Upper lobe of left lung (tissue), 6 donors: ENCODE measurements around the gene APOL3. TPM values are rescaled to one million over a fixed set of nuclear protein-coding genes. Genes with fewer than 3 reads are reported as not detected.
A peak's percentile ranks its signal among the peaks of the same experiment; 100 is the strongest.
"Not testable (repeated sequence)": the region's sequence is repeated elsewhere in the genome, so short reads cannot be mapped to it uniquely, and the experiment has no call there.

ENCODE experiments used
- ATAC-seq, 2 donors: fragments of 200-7000 bp; cut with Tn5 transposase; one replicate each; pipeline ENCODE4 v1.9.1; 2022; ENCODE audit warnings: mild to moderate bottlenecking in 2 of 2, moderate library complexity in 2 of 2; ENCODE audit not compliant: low FRiP score in 2 of 2
- DNase-seq, 2 donors: peaks; one replicate each; pipeline ENCODE4 v3.0.0-alpha.2; 2019 to 2020
- H3K27ac ChIP-seq, 4 donors: fragments of 200-600 bp; sonication (generic); one replicate each; pipeline ENCODE4 v1.5.1; 2016 to 2019
- H3K27me3 ChIP-seq, 4 donors: fragments of 200-600 bp; sonication (generic); one replicate each; pipeline ENCODE4 v1.5.1; 2017 to 2019
- H3K36me3 ChIP-seq, 4 donors: fragments of 200-600 bp; sonication (generic); one replicate each; pipeline ENCODE4 v1.5.1; 2016 to 2019
- H3K4me1 ChIP-seq, 4 donors: fragments of 200-600 bp; sonication (generic); one replicate each; pipeline ENCODE4 v1.5.1; 2018 to 2019
- H3K4me3 ChIP-seq, 4 donors: fragments of 200-600 bp; sonication (generic); one replicate each; pipeline ENCODE4 v1.5.1; 2017 to 2019; ENCODE audit warnings: mild to moderate bottlenecking in 2 of 4, moderate library complexity in 1 of 4
- H3K9me3 ChIP-seq, 4 donors: fragments of 200-600 bp; sonication (generic); one replicate each; pipeline ENCODE4 v1.5.1; 2018 to 2019
- EP300 ChIP-seq, 4 donors: sonication (generic); formaldehyde crosslinking; IDR thresholded peaks; one replicate each; pipeline ENCODE4 v1.5.1; 2017; ENCODE audit warnings: antibody characterized with exemption in 4 of 4, control low read depth in 2 of 4
- POLR2A ChIP-seq, 4 donors: fragments of 450-650 bp; IDR thresholded peaks; one replicate each; pipeline ENCODE4 v1.5.1; 2016 to 2017; ENCODE audit warnings: antibody characterized with exemption in 4 of 4, mild to moderate bottlenecking in 2 of 4
- POLR2AphosphoS5 ChIP-seq, 2 donors: sonication (generic); formaldehyde crosslinking; IDR thresholded peaks; one replicate each; pipeline ENCODE4 v1.5.1; 2017; ENCODE audit warnings: antibody characterized with exemption in 2 of 2
- WGBS, 2 donors: methylation state at CpG; one replicate each; pipeline ENCODE4 v1.1.5; 2017 to 2018; 5-methylcytosine and 5-hydroxymethylcytosine counted together
- total RNA-seq, 6 donors: library from RNA; depleted of rRNA in 4 of 6; stranded (reverse); fragments of >200 nt in 4 of 6; gene quantifications; one replicate each; pipeline versions ENCODE4 v1.1.0 to v1.2.1, GENCODE V29; 2016 to 2021
- TF ChIP-seq, protein P1 (sequence below), 6 experiments: fragments of 450-650 bp in 4 of 6; fragments of 200-600 bp in 2 of 6; sonication (generic) in 2 of 6; IDR thresholded peaks; one replicate each; pipeline ENCODE4 v1.5.1; 2016 to 2019; ENCODE audit warnings: antibody characterized with exemption in 6 of 6
- donor health status: DM: no; HTN: no; CAD: no; lungs with moderate emphysema.
- donor health status: DM: no; HTN: yes; CAD: no; lungs with severe emphysema.

Gene APOL3
- total RNA-seq, 6 donors from 2014 or later = 40.4 to 88.0 (median 54.5) TPM

DNA sequence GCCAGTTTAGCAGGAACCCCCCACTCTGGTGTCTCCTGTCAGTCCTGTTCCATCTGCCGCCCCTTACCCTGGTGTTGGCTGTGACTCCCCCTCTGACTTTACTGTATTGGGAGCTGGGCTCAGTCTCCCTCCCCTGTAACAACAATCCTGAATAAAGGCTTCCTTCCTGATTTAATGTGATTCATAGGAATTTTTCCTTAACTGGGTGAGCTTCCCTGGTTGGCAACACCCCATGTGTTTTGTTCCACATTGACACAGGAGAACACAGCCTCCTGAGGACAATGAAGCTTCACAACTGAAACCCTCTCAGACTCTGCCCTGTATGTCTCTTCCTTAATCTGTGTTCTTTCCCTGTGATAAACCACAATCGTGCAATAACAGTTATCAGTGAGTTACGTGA lies 32.6 kb upstream of the APOL3 start:
- ATAC-seq (no peak), DNase-seq (no peak)
- TF ChIP-seq, protein P1, sequence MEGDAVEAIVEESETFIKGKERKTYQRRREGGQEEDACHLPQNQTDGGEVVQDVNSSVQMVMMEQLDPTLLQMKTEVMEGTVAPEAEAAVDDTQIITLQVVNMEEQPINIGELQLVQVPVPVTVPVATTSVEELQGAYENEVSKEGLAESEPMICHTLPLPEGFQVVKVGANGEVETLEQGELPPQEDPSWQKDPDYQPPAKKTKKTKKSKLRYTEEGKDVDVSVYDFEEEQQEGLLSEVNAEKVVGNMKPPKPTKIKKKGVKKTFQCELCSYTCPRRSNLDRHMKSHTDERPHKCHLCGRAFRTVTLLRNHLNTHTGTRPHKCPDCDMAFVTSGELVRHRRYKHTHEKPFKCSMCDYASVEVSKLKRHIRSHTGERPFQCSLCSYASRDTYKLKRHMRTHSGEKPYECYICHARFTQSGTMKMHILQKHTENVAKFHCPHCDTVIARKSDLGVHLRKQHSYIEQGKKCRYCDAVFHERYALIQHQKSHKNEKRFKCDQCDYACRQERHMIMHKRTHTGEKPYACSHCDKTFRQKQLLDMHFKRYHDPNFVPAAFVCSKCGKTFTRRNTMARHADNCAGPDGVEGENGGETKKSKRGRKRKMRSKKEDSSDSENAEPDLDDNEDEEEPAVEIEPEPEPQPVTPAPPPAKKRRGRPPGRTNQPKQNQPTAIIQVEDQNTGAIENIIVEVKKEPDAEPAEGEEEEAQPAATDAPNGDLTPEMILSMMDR (IDR thresholded peaks at IDR 0.05) = no peak
- TF ChIP-seq POLR2AphosphoS5 (IDR thresholded peaks at IDR 0.05) = no peak
- TF ChIP-seq EP300 (IDR thresholded peaks at IDR 0.05) = no peak
- no peak for TF ChIP-seq POLR2A (IDR thresholded peaks at IDR 0.05)
- 80 to 90% methylated on average over 2 to 3 of the region's 3 CpGs for WGBS, 2 donors
- H3K27me3 ChIP-seq = no peaks in the 10 kb centered on the region
- no peak overlapping the region for H3K4me3 ChIP-seq
- peaks cover 16 to 22% (median 20%) of the 10 kb centered on the region in 4 donors for H3K4me1 ChIP-seq
- H3K36me3 ChIP-seq = no peaks in the 10 kb centered on the region
- H3K27ac ChIP-seq = no peak overlapping the region
- H3K9me3 ChIP-seq = no peaks in the 10 kb centered on the region

DNA sequence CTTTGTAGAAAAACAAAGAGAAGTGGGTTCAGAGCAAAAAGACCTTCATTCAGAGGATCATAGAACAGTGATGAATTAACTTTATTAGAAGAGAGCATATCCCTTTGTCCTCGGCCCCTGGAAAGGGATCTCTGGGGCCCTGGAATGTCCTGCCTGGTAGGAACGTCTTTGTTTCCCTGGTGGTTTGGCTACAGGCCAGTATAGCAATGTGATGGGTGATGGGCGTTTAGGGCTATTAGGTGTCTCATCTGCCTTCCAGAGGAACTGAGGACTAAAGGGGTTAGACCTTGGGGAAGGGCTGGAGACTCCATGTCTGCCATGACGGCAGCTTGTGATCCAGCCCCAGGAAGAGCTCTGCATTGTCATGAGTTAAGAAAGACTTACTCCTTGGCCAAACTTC lies 32.0 kb upstream of the APOL3 start:
- Histone ChIP-seq H3K4me1 (peaks cover 12 to 17% (median 14%) of the 10 kb centered on the region in 4 donors), H3K27ac (no peak overlapping the region), H3K4me3 (no peak overlapping the region), H3K27me3 (no peaks in the 10 kb centered on the region), H3K9me3 (no peaks in the 10 kb centered on the region), H3K36me3 (no peaks in the 10 kb centered on the region)
- TF ChIP-seq, protein P1 (IDR thresholded peaks at IDR 0.05) = no peak
- TF ChIP-seq POLR2AphosphoS5 (IDR thresholded peaks at IDR 0.05) (no peak), POLR2A (IDR thresholded peaks at IDR 0.05) (no peak), EP300 (IDR thresholded peaks at IDR 0.05) (no peak)
- 51 to 58% methylated on average over 3 to 4 of the region's 4 CpGs for WGBS, 2 donors
- ATAC-seq = no peak
- no peak for DNase-seq

DNA sequence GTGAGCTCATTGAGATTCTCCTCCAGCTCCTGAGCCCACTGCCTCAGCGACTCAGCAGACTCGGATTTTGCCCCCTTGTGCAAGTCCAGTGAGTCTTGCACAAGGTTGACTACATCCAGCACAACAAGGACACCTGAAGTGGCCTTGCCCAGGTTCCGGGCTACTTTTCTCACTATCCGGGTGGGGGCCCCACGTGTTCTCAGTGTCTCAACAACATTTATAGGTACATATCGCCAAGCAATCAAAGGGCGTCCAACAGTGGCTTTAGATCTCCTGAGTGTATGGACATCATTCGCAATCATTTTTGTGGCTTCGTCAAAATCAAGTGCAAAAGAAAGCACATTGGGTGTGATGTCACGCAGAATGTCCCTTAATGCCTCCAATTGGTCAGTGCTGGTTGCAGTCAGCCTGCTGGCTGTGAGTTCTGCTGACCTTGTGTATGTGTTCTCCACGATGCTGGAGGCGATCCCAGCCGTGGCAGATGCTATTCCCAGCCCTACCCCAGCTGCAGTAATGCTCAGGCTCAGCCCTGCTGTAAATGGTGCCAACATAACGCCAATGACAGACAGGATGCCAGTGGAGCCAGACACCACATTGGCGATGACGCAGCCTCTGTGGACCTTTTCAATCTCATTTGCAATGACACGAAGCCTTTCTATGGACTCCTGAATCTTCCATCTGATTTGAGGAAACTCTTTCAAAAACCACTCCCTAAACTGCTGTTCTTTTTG lies 30.7 kb upstream of the APOL3 start:
- Histone ChIP-seq H3K9me3 (no peaks in the 10 kb centered on the region), H3K4me1 (peaks cover 3 to 5% (median 3%) of the 10 kb centered on the region in 4 donors), H3K27ac (no peak overlapping the region), H3K27me3 (no peaks in the 10 kb centered on the region), H3K4me3 (no peak overlapping the region), H3K36me3 (no peaks in the 10 kb centered on the region)
- no peak for TF ChIP-seq POLR2AphosphoS5 (IDR thresholded peaks at IDR 0.05)
- TF ChIP-seq, protein P1 (IDR thresholded peaks at IDR 0.05) = no peak
- DNase-seq (no peak), ATAC-seq (peak in 1 of 2 donors; percentile 81)
- 69 to 77% methylated on average over 16 to 17 of the region's 17 CpGs for WGBS, 2 donors

- not testable (repeated sequence) for H3K36me3 ChIP-seq, H3K9me3 ChIP-seq, H3K4me1 ChIP-seq, H3K27me3 ChIP-seq, ATAC-seq, H3K4me3 ChIP-seq, DNase-seq, H3K27ac ChIP-seq
- 97 to 100% methylated on average over 3 of the region's 6 CpGs for WGBS, 2 donors
Observed at GRCh38 chr22:36187862-36188261, 27.3 kb upstream of the APOL3 start.

DNA sequence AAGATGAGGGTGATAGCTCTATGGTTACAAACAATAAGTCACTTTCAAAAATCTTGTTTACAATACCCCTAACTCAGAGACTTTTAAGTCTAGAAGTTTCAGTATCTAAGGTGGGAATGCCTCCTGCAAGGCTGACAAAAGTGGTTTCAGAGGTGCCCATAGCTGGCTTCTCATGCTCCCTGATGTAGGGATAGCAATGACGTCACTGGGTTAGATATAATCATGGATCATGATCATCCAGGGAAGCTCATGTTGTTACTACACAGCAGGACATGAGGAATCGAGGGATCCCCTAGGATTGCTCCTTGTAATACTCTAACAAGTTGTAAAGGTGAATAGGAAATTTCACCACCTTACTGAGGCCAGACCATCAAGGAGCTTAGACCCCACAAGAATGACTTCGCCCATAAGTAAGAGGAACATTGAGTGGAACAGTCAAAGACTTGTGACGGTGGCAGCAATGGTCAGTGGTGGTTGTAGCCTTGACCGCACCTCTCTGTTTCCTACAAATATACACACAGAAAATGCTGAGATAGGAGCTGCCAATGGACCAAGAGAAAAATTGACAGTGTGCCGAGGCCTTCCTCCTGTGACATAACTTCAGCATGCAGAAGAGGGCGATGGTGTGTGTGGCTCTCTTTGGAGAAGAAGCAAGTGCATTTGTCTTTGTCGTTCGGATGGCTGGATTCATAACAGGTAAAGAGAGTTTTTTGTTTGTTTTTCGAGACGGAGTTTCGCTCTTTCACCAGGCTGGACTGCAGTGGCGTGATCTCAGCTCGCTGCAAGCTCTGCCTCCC lies 25.5 kb upstream of the APOL3 start:
- H3K27ac ChIP-seq = no peak overlapping the region
- DNase-seq (no peak), ATAC-seq (no peak)
- H3K27me3 ChIP-seq = no peaks in the 10 kb centered on the region
- no peaks in the 10 kb centered on the region for H3K9me3 ChIP-seq
- H3K4me1 ChIP-seq = peaks cover 0 to 6% (median 0%) of the 10 kb centered on the region in 4 donors
- no peak overlapping the region for H3K4me3 ChIP-seq
- 85 to 86% methylated on average over 14 of the region's 14 CpGs for WGBS, 2 donors
- H3K36me3 ChIP-seq = no peaks in the 10 kb centered on the region
- TF ChIP-seq EP300 (IDR thresholded peaks at IDR 0.05) (no peak), POLR2AphosphoS5 (IDR thresholded peaks at IDR 0.05) (no peak), POLR2A (IDR thresholded peaks at IDR 0.05) (no peak)
- TF ChIP-seq, protein P1 (IDR thresholded peaks at IDR 0.05) = no peak
